Measurements from ENCODE around the gene ASF1A.

DNA sequence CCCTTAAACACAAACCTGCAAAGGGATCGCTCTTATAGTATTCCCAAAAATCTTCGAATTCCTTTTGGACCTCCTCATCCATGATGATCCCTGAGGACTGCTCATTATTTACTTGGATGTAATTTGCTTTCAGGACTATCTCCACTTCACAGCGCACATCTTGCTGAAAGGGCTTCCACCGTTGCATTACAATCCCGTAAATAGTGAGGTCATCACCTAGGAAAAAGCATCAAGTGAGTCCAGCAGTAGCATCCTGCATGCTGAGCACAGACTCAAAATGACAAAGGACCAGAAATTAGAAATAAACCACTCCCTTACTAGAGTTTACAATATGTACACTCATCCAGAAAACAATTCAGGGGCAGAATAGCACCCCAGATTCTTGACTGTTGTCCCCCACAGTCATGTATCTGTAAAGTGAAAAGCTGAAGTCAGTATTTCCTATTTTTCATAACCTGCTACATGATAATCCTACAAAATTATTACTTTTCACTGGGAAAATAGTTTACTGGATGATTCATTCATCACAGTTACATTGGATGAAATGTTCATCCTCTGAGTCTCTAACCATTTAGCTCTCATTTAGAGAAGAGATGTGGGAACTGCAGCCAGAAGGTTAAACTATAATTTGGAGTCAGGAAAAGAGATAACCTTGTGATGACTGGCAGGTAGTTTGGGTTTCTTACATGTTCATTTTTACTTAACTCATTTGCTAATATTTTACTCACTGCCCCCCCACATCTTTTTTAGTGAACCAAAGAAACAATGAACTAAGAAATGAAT lies 23.8 kb downstream of the ASF1A start:
- TF ChIP-seq, protein P1, sequence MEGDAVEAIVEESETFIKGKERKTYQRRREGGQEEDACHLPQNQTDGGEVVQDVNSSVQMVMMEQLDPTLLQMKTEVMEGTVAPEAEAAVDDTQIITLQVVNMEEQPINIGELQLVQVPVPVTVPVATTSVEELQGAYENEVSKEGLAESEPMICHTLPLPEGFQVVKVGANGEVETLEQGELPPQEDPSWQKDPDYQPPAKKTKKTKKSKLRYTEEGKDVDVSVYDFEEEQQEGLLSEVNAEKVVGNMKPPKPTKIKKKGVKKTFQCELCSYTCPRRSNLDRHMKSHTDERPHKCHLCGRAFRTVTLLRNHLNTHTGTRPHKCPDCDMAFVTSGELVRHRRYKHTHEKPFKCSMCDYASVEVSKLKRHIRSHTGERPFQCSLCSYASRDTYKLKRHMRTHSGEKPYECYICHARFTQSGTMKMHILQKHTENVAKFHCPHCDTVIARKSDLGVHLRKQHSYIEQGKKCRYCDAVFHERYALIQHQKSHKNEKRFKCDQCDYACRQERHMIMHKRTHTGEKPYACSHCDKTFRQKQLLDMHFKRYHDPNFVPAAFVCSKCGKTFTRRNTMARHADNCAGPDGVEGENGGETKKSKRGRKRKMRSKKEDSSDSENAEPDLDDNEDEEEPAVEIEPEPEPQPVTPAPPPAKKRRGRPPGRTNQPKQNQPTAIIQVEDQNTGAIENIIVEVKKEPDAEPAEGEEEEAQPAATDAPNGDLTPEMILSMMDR (IDR thresholded peaks at IDR 0.05), result no peak
- no peak for TF ChIP-seq POLR2A (IDR thresholded peaks at IDR 0.05)

Data from testis (tissue), 2 donors.